ENCODE measurements around the gene ARHGAP21. TPM values are rescaled to one million over a fixed set of nuclear protein-coding genes. Genes with fewer than 3 reads are reported as not detected.

The ARHGAP21 gene
- polyA plus RNA-seq, 1 experiment, result 126 TPM

DNA sequence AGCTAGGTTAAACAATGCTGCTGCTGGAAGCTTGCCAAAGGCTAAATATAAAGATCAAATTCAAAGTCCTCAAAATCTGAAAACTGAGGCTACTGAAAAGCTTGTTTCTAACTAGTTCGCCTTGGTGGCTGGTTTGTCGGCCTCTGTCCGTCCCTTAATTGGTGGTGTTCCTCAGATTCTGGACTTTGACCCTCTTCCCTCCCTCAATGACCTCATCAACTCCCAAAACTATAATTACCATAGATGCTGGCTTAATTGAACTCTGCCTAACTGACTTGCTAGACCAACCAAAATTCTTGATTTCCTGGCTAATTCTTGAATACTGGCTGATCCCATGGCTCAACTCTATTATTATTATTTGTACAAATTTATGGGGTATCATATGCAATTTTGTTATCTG is 15.6 kb downstream of the ARHGAP21 start:
- H3K27me3 ChIP-seq (ENCODE audit: control insufficient read depth, insufficient read depth, low read length), result no peaks in the 10 kb centered on the region
- DNase-seq (ENCODE audit: low read depth, low spot score), result no peak
- no peak overlapping the region for H3K4me3 ChIP-seq (ENCODE audit: low read depth, low read length)
- no peak for TF ChIP-seq CTCF (IDR thresholded peaks at IDR 0.05; ENCODE audit: low read depth, low read length)
- ChIA-PET CTCF (interaction anchor here (0.5 to 3.2 kb wide), 2 partner anchors 62 to 373 kb away, joined by 3 to 14 read pairs; no protein-coding TSS in a partner anchor), POLR2A (no interaction called here)
- no peaks in the 10 kb centered on the region for H3K9me3 ChIP-seq (ENCODE audit: control insufficient read depth, insufficient read depth, low read length)
- no peak overlapping the region for H3K27ac ChIP-seq (ENCODE audit: low read depth, low read length)

DNA sequence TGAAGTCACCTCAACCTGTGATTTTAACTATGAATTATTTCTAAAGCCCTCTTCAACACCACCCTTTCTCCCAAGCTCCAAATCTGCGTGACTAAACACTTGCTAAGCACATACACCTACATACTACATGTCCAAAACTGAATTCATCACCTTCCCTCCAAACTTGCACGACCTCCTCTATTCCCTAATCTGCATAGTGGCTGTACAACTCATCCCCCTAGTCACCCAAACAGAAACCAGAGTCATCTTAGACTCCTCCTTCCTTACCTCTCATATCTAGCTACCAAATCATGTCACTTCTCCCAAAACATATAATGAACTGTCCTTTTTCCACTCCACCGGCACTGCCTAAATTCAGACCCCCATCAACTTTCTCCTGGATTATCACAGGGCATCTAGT is 16.2 kb downstream of the ARHGAP21 start:
- POLR2A ChIA-PET, result interaction anchor here (1.5 kb wide), 1 partner anchor 262 kb away, joined by 3 read pairs; no protein-coding TSS in a partner anchor
- TF ChIP-seq CTCF (IDR thresholded peaks at IDR 0.05; ENCODE audit: low read depth, low read length), result no peak
- CTCF ChIA-PET, result interaction anchor here (0.5 to 3.2 kb wide), 4 partner anchors 62 to 374 kb away, joined by 3 to 14 read pairs (median 4); no protein-coding TSS in a partner anchor
- Histone ChIP-seq H3K4me3 (ENCODE audit: low read depth, low read length) (no peak overlapping the region), H3K27ac (ENCODE audit: low read depth, low read length) (no peak overlapping the region), H3K9me3 (ENCODE audit: control insufficient read depth, insufficient read depth, low read length) (no peaks in the 10 kb centered on the region), H3K27me3 (ENCODE audit: control insufficient read depth, insufficient read depth, low read length) (no peaks in the 10 kb centered on the region)
- no peak for DNase-seq (ENCODE audit: low read depth, low spot score)

GRCh38 chr10:24706479-24707118 is 17.1 kb downstream of the ARHGAP21 start:
- TF ChIP-seq CTCF (IDR thresholded peaks at IDR 0.05; ENCODE audit: low read depth, low read length), result no peak
- ChIA-PET POLR2A (interaction anchor here (1.5 kb wide), 1 partner anchor 263 kb away, joined by 3 read pairs; no protein-coding TSS in a partner anchor), CTCF (interaction anchor here (0.6 to 3.2 kb wide), 4 partner anchors 16 to 374 kb away, joined by 3 to 14 read pairs (median 4); no protein-coding TSS in a partner anchor)
- H3K27ac ChIP-seq (ENCODE audit: low read depth, low read length), result peak overlapping the region; percentile 41
- no peaks in the 10 kb centered on the region for H3K27me3 ChIP-seq (ENCODE audit: control insufficient read depth, insufficient read depth, low read length)
- peak; percentile 83 for DNase-seq (ENCODE audit: low read depth, low spot score)
- H3K4me3 ChIP-seq (ENCODE audit: low read depth, low read length), result no peak overlapping the region
- no peaks in the 10 kb centered on the region for H3K9me3 ChIP-seq (ENCODE audit: control insufficient read depth, insufficient read depth, low read length)

DNA sequence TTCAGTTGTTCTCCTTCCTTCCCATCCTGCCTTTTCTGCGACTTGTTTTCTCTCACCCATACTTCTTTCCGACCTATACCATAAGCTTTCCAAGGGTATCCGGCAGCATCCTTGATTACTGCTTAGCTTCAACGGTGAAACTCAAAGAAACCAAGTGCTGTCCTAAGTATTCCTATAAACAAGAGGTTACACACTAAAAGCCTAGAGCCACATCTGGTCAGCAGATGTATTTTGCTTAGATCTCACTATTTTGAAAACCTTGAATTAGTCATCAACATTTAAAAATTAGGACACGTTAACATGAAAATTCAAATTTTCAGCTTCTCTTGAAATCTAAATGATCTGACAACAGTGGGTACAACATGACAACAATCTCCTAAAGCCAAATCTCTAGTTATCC is 20.0 kb downstream of the ARHGAP21 start:
- DNase-seq (ENCODE audit: low read depth, low spot score), result peak; percentile 65
- Histone ChIP-seq H3K27ac (ENCODE audit: low read depth, low read length) (peak overlapping the region; percentile 49), H3K27me3 (ENCODE audit: control insufficient read depth, insufficient read depth, low read length) (no peaks in the 10 kb centered on the region), H3K4me3 (ENCODE audit: low read depth, low read length) (no peak overlapping the region), H3K9me3 (ENCODE audit: control insufficient read depth, insufficient read depth, low read length) (no peaks in the 10 kb centered on the region)
- TF ChIP-seq CTCF (IDR thresholded peaks at IDR 0.05; ENCODE audit: low read depth, low read length), result no peak
- POLR2A ChIA-PET, result no interaction called here
- CTCF ChIA-PET, result no interaction called here

DNA sequence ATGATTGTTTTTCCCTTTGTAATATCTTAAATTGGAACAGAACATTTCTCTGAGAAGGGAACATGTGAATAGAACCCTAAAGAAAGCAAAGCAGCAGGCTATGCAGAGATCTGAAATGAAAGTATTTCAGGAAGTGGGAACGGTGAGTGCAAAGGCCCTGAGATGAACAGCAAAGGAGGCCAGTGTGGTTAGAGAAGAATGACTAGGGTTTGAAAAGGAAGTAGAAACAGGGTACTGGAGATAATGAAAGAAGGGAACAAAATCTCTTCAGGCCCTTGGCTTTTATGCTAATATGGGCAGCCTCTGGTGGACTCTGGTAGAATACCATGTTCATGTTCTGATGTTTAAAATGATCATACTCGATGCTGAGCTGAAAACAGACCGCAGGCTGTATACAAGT is 22.2 kb downstream of the ARHGAP21 start:
- H3K27me3 ChIP-seq (ENCODE audit: control insufficient read depth, insufficient read depth, low read length), result no peaks in the 10 kb centered on the region
- H3K4me3 ChIP-seq (ENCODE audit: low read depth, low read length), result no peak overlapping the region
- ChIA-PET POLR2A (no interaction called here), CTCF (interaction anchor here (1.1 kb wide), 1 partner anchor 59 kb away, joined by 4 read pairs; no protein-coding TSS in a partner anchor)
- no peak overlapping the region for H3K27ac ChIP-seq (ENCODE audit: low read depth, low read length)
- no peak for DNase-seq (ENCODE audit: low read depth, low spot score)
- no peak for TF ChIP-seq CTCF (IDR thresholded peaks at IDR 0.05; ENCODE audit: low read depth, low read length)
- H3K9me3 ChIP-seq (ENCODE audit: control insufficient read depth, insufficient read depth, low read length), result no peaks in the 10 kb centered on the region

Data from AG04450 (cell line).